ENCODE results near the gene KLHL40. TPM values are rescaled to one million over a fixed set of nuclear protein-coding genes. Genes with fewer than 3 reads are reported as not detected.

KLHL40 gene
- polyA plus RNA-seq, 2 of the 4 experiments (the other 2 are of a cell fraction): not detected

GRCh38 chr3:42717306-42717705 lies 32.0 kb downstream of the KLHL40 start:
- ATAC-seq (no peak), FAIRE-seq (no peak), DNase-seq (ENCODE audit: low read depth in 1 of 2, low spot score in 1 of 2) (no peak)
- WGBS (ENCODE audit: missing lambda C conversion rate): 57% methylated on average over 6 of the region's 6 CpGs
- ChIA-PET POLR2A (no interaction called here), CTCF (interaction anchor here (0.6 kb wide), 1 partner anchor 30 kb away, joined by 3 read pairs; no protein-coding TSS in a partner anchor)
- Histone ChIP-seq H3K27ac (no peak overlapping the region), H3K4me2 (no peak overlapping the region), H3K4me1 (no peaks in the 10 kb centered on the region), H3K9me3 (no peaks in the 10 kb centered on the region), H3K4me3 (no peak overlapping the region)
- no peak for TF ChIP-seq CBX8 (IDR thresholded peaks at IDR 0.05)
- no peak for TF ChIP-seq USF2 (IDR thresholded peaks at IDR 0.05)
- TF ChIP-seq BHLHE40 (IDR thresholded peaks at IDR 0.05; ENCODE audit: low read depth, low read length): no peak
- TF ChIP-seq EHMT2 (IDR thresholded peaks at IDR 0.05; ENCODE audit: low read depth): no peak
- TF ChIP-seq RCOR1 (IDR thresholded peaks at IDR 0.05; ENCODE audit: low read depth, low read length): no peak
- no peak for TF ChIP-seq ZSCAN20 (CRISPR knock-in tag; IDR thresholded peaks at IDR 0.05)
- no peak for TF ChIP-seq POLR2A (IDR thresholded peaks at IDR 0.05; ENCODE audit: low read length)
- TF ChIP-seq ELK1 (IDR thresholded peaks at IDR 0.05; ENCODE audit: low read depth, low read length): no peak

- DNase-seq (ENCODE audit: low read depth in 1 of 2, low spot score in 1 of 2): no peak
- H3K4me1 ChIP-seq: no peaks in the 10 kb centered on the region
- CTCF ChIA-PET: no interaction called here
- ATAC-seq: no peak
- no peak overlapping the region for H3K27ac ChIP-seq
- no peak for FAIRE-seq
- WGBS (ENCODE audit: missing lambda C conversion rate): 47% methylated on average over 5 of the region's 5 CpGs
- H3K4me2 ChIP-seq: no peak overlapping the region
- H3K4me3 ChIP-seq: no peak overlapping the region
- POLR2A ChIA-PET: no interaction called here
- TF ChIP-seq JUN (IDR thresholded peaks at IDR 0.05) (no peak), SREBF2 (IDR thresholded peaks at IDR 0.05) (no peak), HOXB5 (CRISPR knock-in tag; IDR thresholded peaks at IDR 0.05) (no peak), MYC (IDR thresholded peaks at IDR 0.05; ENCODE audit: borderline replicate concordance, low read length) (no peak), E2F6 (IDR thresholded peaks at IDR 0.05; ENCODE audit: borderline replicate concordance, low read depth) (no peak), MAZ (IDR thresholded peaks at IDR 0.05; ENCODE audit: borderline replicate concordance, low read depth, low read length) (no peak), TP53 (CRISPR knock-in tag; IDR thresholded peaks at IDR 0.05) (no peak), EHMT2 (IDR thresholded peaks at IDR 0.05; ENCODE audit: low read depth) (no peak), RNF2 (IDR thresholded peaks at IDR 0.05; ENCODE audit: borderline replicate concordance, low read depth) (no peak), CTCF (IDR thresholded peaks at IDR 0.05) (no peak), ZNF302 (CRISPR knock-in tag; IDR thresholded peaks at IDR 0.05) (no peak), ZC3H11A (IDR thresholded peaks at IDR 0.05) (no peak), POLR2A (IDR thresholded peaks at IDR 0.05; ENCODE audit: low read length) (no peak), PBX3 (IDR thresholded peaks at IDR 0.05) (no peak), HOXA7 (CRISPR knock-in tag; IDR thresholded peaks at IDR 0.05) (no peak), EHF (CRISPR knock-in tag; IDR thresholded peaks at IDR 0.05) (no peak), USF2 (IDR thresholded peaks at IDR 0.05) (no peak), CHD4 (IDR thresholded peaks at IDR 0.05; ENCODE audit: borderline replicate concordance) (no peak), RCOR1 (IDR thresholded peaks at IDR 0.05; ENCODE audit: low read depth, low read length) (no peak), MAX (IDR thresholded peaks at IDR 0.05) (no peak)
- no peaks in the 10 kb centered on the region for H3K9me3 ChIP-seq
Observed at GRCh38 chr3:42718338-42718737, 33.0 kb downstream of the KLHL40 start.

Data from A549 (cell line).